ACHN (cell line): ENCODE data around the gene MARVELD1.
"Not testable (repeated sequence)": the region's sequence is repeated elsewhere in the genome, so short reads cannot be mapped to it uniquely, and the experiment has no call there.

ENCODE experiments used
- DNase-seq: peaks from one replicate; pipeline ENCODE4 v3.0.0-alpha.2; 2015
- in situ Hi-C: cut with HindIII; loops from 2 replicates; pipeline ENCODE4 v1.10.0; 2017; ENCODE audit warnings: low sequenced_read_pairs, low pct_ligation_motif_present, low pct_unique_long_range_greater_than_20kb

Gene MARVELD1

GRCh38 chr10:97713339-97713825 lies at the start of gene MARVELD1:
TSS of gene MARVELD1 (plus strand) at chr10:97713730. CDS start at chr10:97713877, 147 bp downstream.
- peak; percentile 79 for DNase-seq
- in situ Hi-C loops = no loop called here

DNA sequence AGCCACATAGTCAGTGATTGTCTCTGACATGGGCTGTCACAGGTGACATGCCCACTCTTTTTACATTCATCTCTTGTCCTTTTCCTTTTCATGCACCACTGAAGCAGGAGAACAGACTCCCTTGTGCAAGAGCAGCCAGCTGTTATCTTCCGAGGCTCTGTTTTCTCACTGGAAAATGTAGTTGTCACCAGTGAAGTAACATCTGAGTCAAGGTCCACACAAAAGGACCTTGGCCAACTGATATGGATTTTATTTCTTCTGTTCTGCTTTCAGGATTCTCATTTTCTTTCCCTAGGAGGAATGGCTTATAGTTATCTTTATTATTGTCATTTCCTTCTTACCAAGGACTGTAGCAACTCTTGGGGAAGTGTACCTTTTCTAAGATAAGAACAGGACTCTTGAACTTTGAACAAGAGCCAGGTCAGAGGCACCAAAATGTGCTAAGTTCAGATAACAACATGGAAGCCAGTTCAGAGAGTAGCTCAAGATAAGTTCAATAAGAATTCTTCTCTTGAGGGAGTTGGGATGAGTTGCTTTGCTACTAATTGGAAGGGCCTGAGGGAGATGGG lies 49.2 kb upstream of the MARVELD1 start:
- in situ Hi-C loops = no loop called here
- no peak for DNase-seq

DNA sequence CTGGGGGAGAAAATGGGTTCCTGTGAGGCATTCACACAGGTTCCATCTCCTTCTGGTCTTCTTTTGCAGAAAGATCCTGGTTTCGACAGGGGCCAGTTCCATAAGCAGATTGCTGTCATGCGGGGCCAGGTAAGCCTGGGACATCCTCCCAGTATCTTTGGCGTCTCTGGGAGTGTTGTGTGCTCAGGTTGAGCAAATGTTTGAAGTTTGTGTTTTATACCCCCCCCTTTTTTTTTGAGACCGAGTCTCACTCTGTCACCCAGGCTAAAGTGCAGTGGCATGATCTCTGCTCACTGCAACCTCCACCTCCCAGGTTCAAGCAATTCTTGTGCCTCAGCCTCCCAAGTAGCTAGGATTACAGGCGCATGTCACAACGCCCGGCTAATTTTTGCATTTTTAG lies 46.5 kb upstream of the MARVELD1 start:
- no peak for DNase-seq
- in situ Hi-C loops = no loop called here

- in situ Hi-C loops = no loop called here
- DNase-seq = no peak
Observed at GRCh38 chr10:97667463-97667862, 46.1 kb upstream of the MARVELD1 start.

GRCh38 chr10:97669571-97669970 lies 44.0 kb upstream of the MARVELD1 start:
- in situ Hi-C loops = no loop called here
- no peak for DNase-seq

DNA sequence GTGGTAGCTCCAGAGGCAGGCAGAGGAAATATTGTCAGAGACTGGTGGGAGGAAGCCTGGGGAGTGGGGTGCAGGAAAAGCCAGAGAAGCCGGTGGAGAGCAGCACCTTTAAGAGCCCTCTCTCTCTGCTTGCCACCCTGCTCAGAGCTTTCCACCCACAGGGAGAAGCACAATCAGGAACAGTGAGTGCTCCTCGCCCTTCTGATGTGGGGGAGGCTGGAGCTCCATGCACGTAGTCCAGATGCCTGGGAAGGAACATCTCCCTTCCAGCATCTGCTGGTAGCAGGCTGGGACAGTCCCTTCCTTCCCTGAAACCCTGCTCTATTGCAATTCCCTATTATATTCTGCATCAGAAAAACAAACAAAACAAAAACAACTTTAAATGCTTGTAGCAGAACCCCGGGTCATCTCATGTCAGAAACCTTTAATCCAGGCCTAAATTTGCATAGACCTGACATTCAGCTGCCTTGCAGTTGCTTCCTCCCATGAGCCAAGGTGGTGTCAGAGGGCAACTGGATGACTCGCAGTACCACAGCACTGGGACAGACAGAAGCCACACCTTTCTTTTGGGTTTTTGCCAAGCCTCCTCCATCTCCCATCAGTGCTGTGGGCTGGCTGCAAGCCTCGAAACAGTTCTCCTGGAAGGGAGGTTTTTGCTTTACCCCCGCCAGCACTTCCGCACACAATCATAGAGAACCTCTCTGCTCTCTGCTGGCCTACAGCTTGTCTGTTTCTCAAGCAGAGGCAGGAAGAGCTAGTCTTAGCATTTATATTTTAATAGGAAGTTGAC lies 39.6 kb upstream of the MARVELD1 start:
- in situ Hi-C loops = no loop called here

DNA sequence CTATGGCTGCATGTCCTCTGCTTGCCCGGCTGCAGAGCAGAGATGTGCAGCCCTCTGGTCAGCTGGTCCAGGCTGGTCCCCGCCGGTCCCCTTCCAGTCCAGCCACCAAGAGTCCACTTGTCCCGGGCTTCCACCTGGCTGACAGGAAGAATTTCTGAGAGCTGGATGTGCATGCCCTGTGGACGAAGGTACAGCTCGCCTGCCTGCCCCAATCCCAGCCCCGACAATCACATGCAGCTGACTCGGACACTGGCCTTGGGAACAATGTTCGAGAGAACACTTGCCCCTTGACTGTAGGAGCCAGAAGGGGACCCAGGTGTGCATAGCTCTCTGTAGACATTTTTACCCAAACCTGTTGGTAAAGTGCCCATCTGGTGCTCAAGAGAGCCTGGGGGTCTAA lies 38.3 kb upstream of the MARVELD1 start:
- DNase-seq = no peak
- in situ Hi-C loops = no loop called here

More for the DNA sequence above, 39.6 kb upstream of the MARVELD1 start:
- peak; percentile 86 for DNase-seq

- in situ Hi-C loops = no loop called here
- DNase-seq = peak; percentile 55
Observed at GRCh38 chr10:97676770-97677581, 36.6 kb upstream of the MARVELD1 start.

DNA sequence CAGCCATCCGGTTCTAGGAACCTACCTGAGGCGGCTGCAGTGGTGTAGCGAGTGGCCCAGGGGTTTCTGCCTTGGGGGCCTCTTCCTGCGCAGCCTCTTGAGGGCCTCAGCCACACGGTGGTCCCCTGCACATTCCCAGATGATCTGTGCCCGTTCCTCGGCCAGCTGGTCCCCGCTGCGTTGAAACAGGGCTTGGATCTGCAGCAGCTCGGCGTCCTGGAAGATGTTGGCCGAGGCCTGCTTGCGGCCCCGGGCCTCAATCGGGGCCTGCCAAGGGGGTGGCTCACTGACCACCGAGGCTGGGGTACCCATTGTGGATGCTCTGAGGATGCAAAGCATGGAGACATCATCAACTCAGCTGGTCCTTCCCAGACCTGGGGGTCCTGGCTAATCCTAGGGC lies 33.9 kb upstream of the MARVELD1 start:
- no peak for DNase-seq
- in situ Hi-C loops = no loop called here

- DNase-seq = no peak
- in situ Hi-C loops = no loop called here
Observed at GRCh38 chr10:97682042-97682441, 31.5 kb upstream of the MARVELD1 start.

DNA sequence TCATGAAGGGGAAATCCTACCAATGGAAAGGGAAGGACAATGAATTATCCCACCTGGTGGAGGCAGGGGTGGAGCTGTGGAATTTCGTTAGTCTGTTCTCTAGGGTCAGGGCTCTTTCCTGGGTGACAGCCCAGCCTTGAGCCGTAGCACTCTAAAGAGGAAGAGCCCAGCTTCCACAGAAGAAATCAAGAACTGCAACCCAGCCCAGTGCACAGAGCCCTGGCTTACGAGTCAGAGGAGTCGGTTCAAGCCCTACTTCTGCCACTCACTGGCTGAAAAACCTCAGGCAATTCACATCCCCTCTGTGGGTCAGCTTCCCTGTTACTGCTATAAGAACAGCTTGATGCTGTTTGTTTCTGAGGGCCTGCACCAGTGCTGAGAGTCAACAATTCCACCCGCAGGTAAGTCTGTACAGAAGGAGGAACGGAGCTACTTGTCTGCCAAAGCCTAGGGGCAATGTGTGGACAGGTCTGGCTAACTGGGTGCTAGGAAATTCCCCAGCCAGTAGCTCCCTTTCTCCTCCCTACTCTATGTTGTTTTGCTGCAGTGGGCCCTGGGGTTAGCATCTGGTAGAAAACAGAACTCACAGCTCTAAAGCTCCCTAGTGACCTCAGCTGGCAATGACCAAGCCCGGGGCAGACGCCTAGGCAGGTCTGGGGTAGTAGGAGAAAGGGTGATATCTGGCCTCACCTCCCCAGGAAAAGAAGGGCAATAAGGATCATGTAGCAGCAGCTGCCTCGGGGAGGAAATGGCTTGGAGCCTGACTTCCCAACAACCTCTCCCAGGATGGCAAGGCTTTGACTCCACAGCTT lies 29.8 kb upstream of the MARVELD1 start:
- DNase-seq = peak; percentile 42
- in situ Hi-C loops = no loop called here

- in situ Hi-C loops, DNase-seq: not testable (repeated sequence)
Observed at GRCh38 chr10:97684368-97684713, 29.2 kb upstream of the MARVELD1 start.

- in situ Hi-C loops = no loop called here
- no peak for DNase-seq
Observed at GRCh38 chr10:97684866-97685394, 28.6 kb upstream of the MARVELD1 start.

DNA sequence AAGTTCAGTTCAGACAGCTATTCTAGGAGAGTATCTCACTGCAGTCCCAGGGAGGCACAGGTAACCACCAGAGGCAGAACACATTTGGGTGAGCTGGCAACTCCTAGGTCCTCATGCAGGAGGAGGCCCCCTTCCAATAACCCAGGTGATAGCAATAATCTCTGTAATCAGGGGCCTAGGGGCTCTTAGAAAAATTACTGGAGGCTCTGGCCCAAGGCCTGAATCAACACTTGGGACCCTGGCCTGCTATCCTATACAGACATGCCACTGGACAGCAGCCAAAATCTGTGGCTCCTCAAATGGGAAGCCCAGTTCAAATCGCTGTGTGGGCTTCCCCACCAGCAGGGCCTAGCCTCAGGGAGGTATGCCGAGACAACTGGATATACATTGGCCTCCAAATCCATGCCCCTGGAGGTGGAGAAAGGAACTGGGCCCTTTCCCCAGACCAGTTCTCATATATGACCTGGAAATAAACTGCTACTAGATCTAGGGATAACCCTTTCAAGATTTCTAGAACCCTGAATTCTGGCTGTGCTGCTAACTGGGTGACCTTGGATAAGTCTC lies 28.1 kb upstream of the MARVELD1 start:
- in situ Hi-C loops = no loop called here
- peak; percentile 44 for DNase-seq

- in situ Hi-C loops = no loop called here
- DNase-seq = peak; percentile 22
Observed at GRCh38 chr10:97686301-97686961, 27.1 kb upstream of the MARVELD1 start.

DNA sequence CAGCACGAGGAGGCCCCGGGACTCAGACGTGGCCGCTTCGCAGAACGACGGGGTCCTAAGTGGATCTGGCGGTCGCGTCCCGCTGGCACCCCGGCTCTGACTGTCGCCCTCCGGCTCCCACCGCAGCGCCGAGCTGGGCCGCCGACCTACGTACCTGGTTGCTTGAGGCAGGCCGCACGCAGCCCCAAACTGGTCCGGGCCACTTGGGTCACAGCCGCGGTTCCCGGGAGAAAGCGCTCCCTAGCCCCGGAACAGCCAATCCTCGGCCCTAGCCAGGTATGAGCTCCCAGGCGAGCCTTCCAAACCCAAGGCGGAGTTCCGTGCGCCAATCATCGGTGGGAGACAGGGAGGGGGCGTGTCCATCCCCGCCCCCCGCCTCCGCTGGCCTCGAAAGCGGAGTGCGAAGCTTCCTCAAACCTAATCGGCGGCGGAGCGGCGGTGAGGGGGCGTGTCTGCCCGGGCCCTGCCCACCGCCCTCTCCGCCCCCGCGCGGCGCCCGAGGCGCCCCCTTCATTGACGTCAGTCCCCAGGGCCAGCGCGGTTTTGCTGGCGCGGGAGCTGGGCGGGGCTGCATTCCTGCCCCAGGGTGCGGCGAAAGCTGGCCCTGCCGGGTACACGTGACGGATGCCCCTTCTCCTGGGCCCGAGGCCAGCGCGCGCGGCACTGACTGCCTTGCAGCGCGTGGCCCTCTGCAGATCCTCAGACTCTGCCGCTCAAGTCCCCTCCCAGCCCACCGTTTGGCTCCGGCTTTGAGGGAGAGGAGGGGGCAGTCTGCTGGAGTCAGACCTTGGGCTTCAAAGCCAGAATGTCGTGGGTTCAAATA lies 26.4 kb upstream of the MARVELD1 start, which contains the start of gene AVPI1:
AVPI1 (minus strand) TSS at position 280 of the 823 bp plus-strand sequence. CDS start 7,336 bp downstream, outside the sequence.
- in situ Hi-C loops = no loop called here
- peak; percentile 98 for DNase-seq
